HepG2 (cell line): Measurements from ENCODE around the gene NPPB. TPM values are rescaled to one million over a fixed set of nuclear protein-coding genes. Genes with fewer than 3 reads are reported as not detected.
A peak's percentile ranks its signal among the peaks of the same experiment; 100 is the strongest.

ENCODE experiments used
- BATF2 ChIP-seq: sonication (generic); formaldehyde crosslinking; IDR thresholded peaks from 2 replicates; pipeline ENCODE4 v1.8.0; 2022; ENCODE audit warnings: mild to moderate bottlenecking, missing genetic modification reagents, moderate library complexity
- DBP ChIP-seq: sonication (generic); formaldehyde crosslinking; IDR thresholded peaks from 2 replicates; pipeline ENCODE4 v1.4.0; 2020; ENCODE audit warnings: missing genetic modification reagents; ENCODE audit errors: not compliant biosample characterization
- HDAC6 ChIP-seq: fragments of 200-600 bp; sonication (generic); IDR thresholded peaks from 2 replicates; pipeline ENCODE4 v1.7.0; 2017; ENCODE audit warnings: mild to moderate bottlenecking, antibody characterized with exemption, low read length, low read depth
- HOXA7 ChIP-seq: sonication (generic); formaldehyde crosslinking; IDR thresholded peaks from 2 replicates; pipeline ENCODE4 v1.8.1; 2022; ENCODE audit warnings: mild to moderate bottlenecking, missing genetic modification reagents, moderate library complexity
- KDM2A ChIP-seq: sonication (generic); formaldehyde crosslinking; IDR thresholded peaks from 2 replicates; pipeline ENCODE4 v1.4.0; 2020; ENCODE audit warnings: low read depth, missing genetic modification reagents, borderline replicate concordance
- KDM6A ChIP-seq: IDR thresholded peaks from 2 replicates; pipeline ENCODE4 v1.6.1; 2016; ENCODE audit warnings: low read depth
- MLX ChIP-seq: IDR thresholded peaks from 2 replicates; pipeline ENCODE4 v1.6.1; 2016
- PCBP2 ChIP-seq: fragments of 200-400 bp; formaldehyde crosslinking; optimal IDR thresholded peaks from 2 replicates; pipeline ENCODE3; 2018; ENCODE audit warnings: low read length, low read depth; ENCODE audit not compliant: poor library complexity, severe bottlenecking
- PPARG ChIP-seq: conservative IDR thresholded peaks from 2 replicates; pipeline ENCODE4 v1.6.1; 2016; ENCODE audit warnings: missing biosample characterization, missing genetic modification reagents
- PRMT3 ChIP-seq: sonication (generic); formaldehyde crosslinking; IDR thresholded peaks from 2 replicates; pipeline ENCODE4 v1.8.1; 2022; ENCODE audit warnings: low read depth, mild to moderate bottlenecking, moderate library complexity, missing genetic modification reagents, borderline replicate concordance
- RBM22 ChIP-seq: fragments of 200-400 bp; formaldehyde crosslinking; optimal IDR thresholded peaks from 2 replicates; pipeline ENCODE3; 2017; ENCODE audit warnings: mild to moderate bottlenecking, low read length, moderate library complexity
- REL ChIP-seq: sonication (generic); formaldehyde crosslinking; conservative IDR thresholded peaks from 2 replicates; pipeline ENCODE4 v1.8.0; 2022; ENCODE audit warnings: mild to moderate bottlenecking, missing genetic modification reagents, moderate library complexity
- REST ChIP-seq, 2 experiments: IDR thresholded peaks; 2 replicates each; pipeline ENCODE4 v1.6.1; 2011 to 2012; ENCODE audit warnings: low read length in 2 of 2, borderline replicate concordance in 1 of 2, low read depth in 1 of 2, mild to moderate bottlenecking in 1 of 2, moderate library complexity in 1 of 2
- SAP130 ChIP-seq: IDR thresholded peaks from 2 replicates; pipeline ENCODE4 v1.6.1; 2016; ENCODE audit warnings: low read depth
- SPEN ChIP-seq: sonication (generic); formaldehyde crosslinking; IDR thresholded peaks from 2 replicates; pipeline ENCODE4 v1.5.1; 2020; ENCODE audit warnings: low read depth, mild to moderate bottlenecking, missing genetic modification reagents
- TBX2 ChIP-seq: sonication (generic); formaldehyde crosslinking; IDR thresholded peaks from 2 replicates; pipeline ENCODE4 v1.5.0; 2020; ENCODE audit warnings: missing genetic modification reagents, mild to moderate bottlenecking, borderline replicate concordance
- U2AF2 ChIP-seq: fragments of 200-400 bp; formaldehyde crosslinking; IDR thresholded peaks from 2 replicates; pipeline ENCODE4 v1.6.1; 2017; ENCODE audit warnings: low read depth, mild to moderate bottlenecking, low read length
- USF2 ChIP-seq, 2 experiments: sonication (generic) in 1 of 2; formaldehyde crosslinking in 1 of 2; IDR thresholded peaks; 2 replicates each; pipeline versions ENCODE4 v1.5.1 to v1.6.1; 2011 to 2020; ENCODE audit warnings: borderline replicate concordance in 1 of 2, low read depth in 1 of 2, low read length in 1 of 2, mild to moderate bottlenecking in 1 of 2, missing genetic modification reagents in 1 of 2, moderate library complexity in 1 of 2
- YEATS4 ChIP-seq: sonication (generic); formaldehyde crosslinking; IDR thresholded peaks from 2 replicates; pipeline ENCODE4 v1.4.0; 2020; ENCODE audit warnings: missing genetic modification reagents, borderline replicate concordance
- ZNF737 ChIP-seq: sonication (generic); formaldehyde crosslinking; IDR thresholded peaks from 2 replicates; pipeline ENCODE4 v1.5.0; 2020; ENCODE audit warnings: missing genetic modification reagents, mild to moderate bottlenecking, borderline replicate concordance
- polyA plus RNA-seq, 8 experiments: library from polyadenylated mRNA; depleted of rRNA in 3 of 8; stranded (reverse) in 7 of 8; unstranded in 1 of 8; fragments of >200 nt; fragmentation: Illumina TruSeq in 4 of 8; extraction: Trizol in 4 of 8; gene quantifications; 2 replicates each; pipeline versions ENCODE4 v1.2.1 to v1.2.3, GENCODE V29; 2011 to 2016; ENCODE audit warnings: low read depth in 4 of 8, missing spikeins in 1 of 8, mixed read lengths in 1 of 8; ENCODE audit not compliant: insufficient read depth in 1 of 8
- total RNA-seq, 5 experiments: library from RNA; depleted of rRNA; stranded (reverse); fragments of >200 nt; fragmentation: Illumina TruSeq; extraction: Trizol; gene quantifications; 2 replicates each; pipeline ENCODE4 v1.2.3, GENCODE V29; 2016; ENCODE audit warnings: low read depth in 1 of 5

NPPB gene
- total and polyA plus RNA-seq, 2 of the 13 experiments (the other 11 are each of a cell fraction or from before 2014, with no cell fraction given), result 1.9 TPM; not detected in 1

GRCh38 chr1:11898831-11899467 lies 40.2 kb upstream of the NPPB start (continued):
- TF ChIP-seq PRMT3 (CRISPR knock-in tag) (0 out of 2 replicates have a peak, but pooled peaks have one; percentile 41), PPARG (CRISPR knock-in tag) (no peak), RBM22 (no peak), KDM6A (CRISPR knock-in tag) (no peak), REST (IDR thresholded peaks at IDR 0.05; ENCODE audit: borderline replicate concordance in 1 of 2, low read depth in 1 of 2, low read length in 2 of 2) (peak; percentile 92 to 96), TBX2 (CRISPR knock-in tag) (no peak), U2AF2 (no peak), ZNF737 (CRISPR knock-in tag) (no peak), BATF2 (CRISPR knock-in tag) (no peak), SAP130 (CRISPR knock-in tag) (peak; percentile 24; the same call in 1 of the 2 replicates), SPEN (CRISPR knock-in tag) (no peak), USF2 (IDR thresholded peaks at IDR 0.05; ENCODE audit: low read depth, low read length) (no peak), USF2 (CRISPR knock-in tag; IDR thresholded peaks at IDR 0.05; ENCODE audit: borderline replicate concordance) (no peak), PCBP2 (no peak), MLX (no peak), DBP (CRISPR knock-in tag) (no peak), YEATS4 (CRISPR knock-in tag) (no peak), KDM2A (no peak), REL (no peak), HDAC6 (no peak), HOXA7 (CRISPR knock-in tag) (no peak)
